GM21367 (cell line): Measurements from ENCODE around the gene TMEM60.
A peak's percentile ranks its signal among the peaks of the same experiment; 100 is the strongest.
"Not testable (repeated sequence)": the region's sequence is repeated elsewhere in the genome, so short reads cannot be mapped to it uniquely, and the experiment has no call there.

Experiments used
- ATAC-seq: cut with Tn5 transposase; IDR thresholded peaks from one replicate; pipeline ENCODE4 v1.9.1; 2021; ENCODE audit not compliant: unreplicated experiment

The TMEM60 gene

DNA sequence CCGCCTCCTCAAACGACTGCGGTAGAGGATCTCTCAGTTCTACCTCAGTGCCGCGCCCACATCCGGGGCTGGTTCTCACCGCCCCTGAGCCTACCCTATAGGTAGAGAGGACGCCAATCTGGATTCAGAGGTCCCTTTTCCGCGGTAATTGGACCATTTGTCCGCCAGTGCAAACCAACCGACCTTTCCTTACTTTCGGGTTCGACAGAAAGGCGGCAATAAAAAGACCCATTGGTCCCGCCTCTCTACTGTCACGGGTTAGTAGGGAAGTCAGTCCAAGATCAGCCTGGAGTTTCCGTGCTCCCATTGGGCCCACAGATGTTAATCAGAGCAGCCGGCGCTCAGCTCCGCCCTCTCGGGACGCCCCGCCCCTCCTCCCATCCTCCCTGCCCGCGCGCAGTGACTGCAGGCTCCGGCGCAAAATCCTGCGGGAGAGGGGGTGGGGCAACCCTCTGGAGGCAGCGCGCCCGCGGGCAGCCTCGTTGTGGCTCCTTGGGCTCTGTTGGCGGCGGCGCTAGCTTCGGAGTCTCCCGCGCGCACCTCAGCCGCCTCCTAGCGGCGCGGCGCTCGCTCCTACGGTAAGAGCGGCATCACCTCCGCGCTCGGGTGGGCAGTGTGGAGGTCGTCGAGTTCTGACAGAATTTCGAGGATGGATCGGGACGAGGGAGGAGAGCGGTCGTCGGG is at the start of gene TMEM60, which contains the start of gene PHTF2:
Gene TMEM60 (minus strand): TSS at position 41 of the 684 bp plus-strand sequence. CDS start 4,061 bp downstream, outside the sequence.
Gene PHTF2 (plus strand): TSS at position 380 of the 684 bp plus-strand sequence.
- peak; percentile 87 for ATAC-seq

GRCh38 chr7:77846317-77847092 is 48.3 kb upstream of the TMEM60 start:
- no peak for ATAC-seq

- no peak for ATAC-seq
Measured at GRCh38 chr7:77843194-77843593, 45.0 kb upstream of the TMEM60 start.

GRCh38 chr7:77839919-77840318 is 41.7 kb upstream of the TMEM60 start:
- no peak for ATAC-seq

DNA sequence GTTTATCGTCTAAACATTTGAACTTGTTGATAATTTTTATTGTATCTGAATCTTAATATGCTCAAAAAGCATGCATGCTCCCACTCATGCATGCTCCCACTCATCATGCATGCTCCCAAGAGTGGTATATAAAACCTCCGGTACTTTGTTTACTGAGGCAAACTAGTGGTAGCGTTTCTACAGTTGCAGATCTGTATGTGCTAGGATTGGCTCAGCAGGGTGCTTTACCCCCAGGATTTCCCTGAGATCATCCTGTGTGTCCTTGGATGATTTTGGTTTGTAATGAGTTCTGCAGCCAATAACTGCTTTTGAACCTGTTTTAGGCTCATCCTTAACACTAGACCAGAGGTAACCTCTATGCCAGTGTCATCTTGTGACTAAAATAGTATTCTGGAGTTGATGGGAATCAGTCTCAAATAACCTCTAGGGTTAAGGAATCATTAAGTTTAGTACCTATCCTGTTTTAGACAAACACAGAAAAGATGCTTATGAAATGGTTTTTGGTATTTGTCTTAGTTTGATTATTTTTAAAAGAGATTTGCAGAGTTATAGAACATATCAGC is 40.8 kb upstream of the TMEM60 start:
- no peak for ATAC-seq

DNA sequence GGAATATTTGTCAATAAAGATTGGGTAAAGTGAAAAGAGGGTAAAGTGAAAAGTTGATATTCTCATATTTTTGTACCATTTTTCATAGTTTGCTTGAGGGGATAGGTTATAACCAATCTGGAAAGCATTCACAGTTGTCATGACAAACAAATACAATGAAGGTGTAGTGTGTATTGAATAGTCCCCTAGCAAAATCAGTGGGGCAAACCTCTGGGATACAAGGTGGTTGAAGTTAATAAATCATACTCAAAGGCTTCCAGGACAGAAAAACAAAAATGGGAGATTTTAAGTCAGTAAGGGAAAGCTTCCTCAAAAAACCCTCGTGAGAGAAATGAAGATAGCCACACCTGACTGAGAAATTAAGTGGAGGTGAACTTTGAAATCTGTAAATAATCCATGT is 39.7 kb upstream of the TMEM60 start:
- no peak for ATAC-seq

DNA sequence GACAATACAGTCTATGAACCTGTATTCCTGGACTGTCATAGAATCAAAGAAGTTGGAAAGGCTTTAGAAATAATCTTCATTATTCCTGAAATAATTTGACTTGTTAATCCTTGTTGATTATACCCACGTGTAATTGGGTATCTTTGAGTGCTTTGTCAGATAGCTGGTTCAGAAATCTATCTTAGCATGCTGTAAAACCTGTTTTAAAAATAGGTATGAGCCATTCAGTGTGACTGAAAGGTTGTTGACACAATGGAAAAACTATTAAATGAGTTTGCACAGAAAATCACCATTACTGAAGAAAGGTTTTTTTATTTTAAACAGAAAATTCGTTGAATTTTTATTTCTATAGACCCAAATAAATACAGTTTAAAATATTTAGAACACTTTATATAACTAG is 39.0 kb upstream of the TMEM60 start:
- ATAC-seq, result no peak

- not testable (repeated sequence) for ATAC-seq
Measured at GRCh38 chr7:77836425-77836824, 38.2 kb upstream of the TMEM60 start.

DNA sequence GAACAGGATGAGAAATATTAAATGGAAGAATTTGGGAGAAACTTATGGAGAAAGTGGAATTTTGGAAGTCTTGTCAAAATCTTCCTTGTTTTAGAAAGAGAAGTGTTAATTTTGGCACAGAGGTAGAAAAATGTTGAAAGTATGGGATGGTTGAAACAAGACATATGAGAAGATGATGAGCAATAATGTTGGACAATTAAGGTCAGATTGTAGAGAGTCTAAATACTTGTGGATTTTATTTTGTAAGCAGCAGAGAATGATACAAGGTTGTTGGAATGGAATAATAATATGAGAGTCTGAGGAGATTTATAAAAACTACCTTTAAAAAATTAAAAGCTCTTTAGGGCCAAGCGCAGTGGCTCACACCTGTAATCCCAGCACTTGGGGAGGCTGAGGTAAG is 34.9 kb upstream of the TMEM60 start:
- ATAC-seq, result no peak

GRCh38 chr7:77831953-77832352 is 33.7 kb upstream of the TMEM60 start:
- ATAC-seq, result no peak

GRCh38 chr7:77831481-77831880 is 33.2 kb upstream of the TMEM60 start:
- no peak for ATAC-seq

DNA sequence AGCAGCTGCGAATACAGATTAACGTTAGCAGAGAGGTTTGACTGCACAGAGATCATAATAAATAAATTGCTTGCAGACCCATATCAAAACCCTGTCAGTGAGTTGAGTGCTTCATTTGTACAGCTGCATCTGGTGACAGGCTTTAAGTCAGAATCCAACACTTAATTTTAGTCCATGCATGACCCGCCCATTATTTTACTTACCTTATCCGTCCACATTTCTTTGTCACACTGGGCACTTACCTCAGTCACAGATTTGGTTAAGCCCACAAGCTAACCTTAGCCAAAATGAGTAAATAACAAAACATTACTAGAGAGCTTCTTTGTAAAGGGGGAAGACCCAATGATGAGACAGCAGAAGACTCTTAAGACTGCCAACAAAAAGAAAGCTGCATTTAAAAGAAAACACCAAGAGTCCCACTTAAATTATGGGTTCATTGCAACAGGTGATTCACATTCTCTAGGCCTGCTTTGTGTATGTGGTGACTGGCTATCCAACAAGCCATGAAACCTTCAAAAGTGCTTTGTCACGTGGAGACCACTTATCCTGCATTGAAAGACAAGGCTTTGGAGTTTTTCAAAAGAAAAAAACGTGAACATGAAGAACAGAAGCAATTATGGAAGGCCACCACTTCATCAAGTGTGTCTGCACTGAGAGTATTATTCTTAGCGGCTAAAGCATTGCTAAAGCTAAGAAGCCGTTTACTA is 32.6 kb upstream of the TMEM60 start:
- no peak for ATAC-seq

GRCh38 chr7:77827999-77828398 is 29.8 kb upstream of the TMEM60 start:
- ATAC-seq, result no peak

GRCh38 chr7:77826300-77826699 is 28.1 kb upstream of the TMEM60 start:
- ATAC-seq, result no peak

GRCh38 chr7:77825131-77825530 is 26.9 kb upstream of the TMEM60 start:
- ATAC-seq, result no peak

DNA sequence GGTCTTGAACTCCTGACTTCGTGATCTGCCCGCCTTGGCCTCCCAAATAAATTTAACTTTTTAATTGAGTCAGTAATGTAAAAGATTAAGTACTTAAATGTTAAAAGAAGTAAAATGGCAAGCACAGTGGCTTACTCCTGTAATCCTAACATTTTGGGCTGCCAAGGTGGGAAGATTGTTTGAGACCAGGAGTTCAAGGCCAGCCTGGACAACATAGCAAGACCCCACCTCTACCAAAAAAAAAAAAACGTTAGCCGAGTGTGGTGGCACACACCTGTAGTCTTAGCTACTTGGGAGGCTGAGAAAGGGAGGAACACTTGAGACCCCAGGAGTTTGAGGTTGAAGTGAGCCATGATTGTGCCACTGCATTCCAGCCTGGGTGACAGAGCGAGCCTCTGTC is 26.4 kb upstream of the TMEM60 start:
- no peak for ATAC-seq

DNA sequence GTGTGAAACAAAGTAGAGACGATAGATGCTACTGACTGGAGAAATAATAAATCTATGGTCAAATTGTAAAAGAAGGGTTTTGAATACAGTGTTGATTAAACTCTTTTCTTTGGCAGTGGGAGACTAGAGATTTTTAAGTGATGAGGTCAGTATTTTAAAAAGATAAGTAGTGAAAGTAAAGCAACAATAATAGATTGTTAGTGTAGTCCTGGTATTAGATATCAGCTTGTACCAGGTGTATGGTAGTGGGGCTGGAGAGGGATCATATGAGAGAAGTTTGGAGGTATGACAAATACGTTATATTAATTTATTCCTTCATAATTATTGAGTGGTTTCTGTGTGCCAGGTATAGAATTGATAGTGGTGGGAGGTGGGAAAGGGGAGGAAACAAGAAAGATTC is 25.6 kb upstream of the TMEM60 start:
- peak; percentile 29 for ATAC-seq

GRCh38 chr7:77822269-77822668 is 24.0 kb upstream of the TMEM60 start:
- ATAC-seq, result no peak

GRCh38 chr7:77820967-77821366 is 22.7 kb upstream of the TMEM60 start:
- ATAC-seq, result no peak

DNA sequence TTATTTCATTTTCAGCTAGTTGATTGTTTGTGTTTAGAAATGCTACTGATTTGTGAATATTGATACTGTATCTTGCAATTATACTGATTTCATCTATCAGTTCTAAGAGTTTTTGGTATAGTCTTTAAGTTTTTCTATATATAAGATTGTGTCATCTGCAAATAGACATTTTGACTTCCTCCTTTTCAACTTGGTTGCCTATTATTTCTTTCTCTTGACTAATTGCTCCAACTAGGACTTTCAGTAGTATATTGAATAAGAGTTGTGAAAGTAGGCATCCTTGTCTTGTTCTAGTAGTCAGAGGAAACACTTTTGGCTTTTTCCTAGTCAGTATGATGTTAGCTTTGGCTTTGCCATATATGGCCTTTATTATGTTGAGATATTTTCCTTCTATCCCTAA is 20.8 kb upstream of the TMEM60 start:
- no peak for ATAC-seq

DNA sequence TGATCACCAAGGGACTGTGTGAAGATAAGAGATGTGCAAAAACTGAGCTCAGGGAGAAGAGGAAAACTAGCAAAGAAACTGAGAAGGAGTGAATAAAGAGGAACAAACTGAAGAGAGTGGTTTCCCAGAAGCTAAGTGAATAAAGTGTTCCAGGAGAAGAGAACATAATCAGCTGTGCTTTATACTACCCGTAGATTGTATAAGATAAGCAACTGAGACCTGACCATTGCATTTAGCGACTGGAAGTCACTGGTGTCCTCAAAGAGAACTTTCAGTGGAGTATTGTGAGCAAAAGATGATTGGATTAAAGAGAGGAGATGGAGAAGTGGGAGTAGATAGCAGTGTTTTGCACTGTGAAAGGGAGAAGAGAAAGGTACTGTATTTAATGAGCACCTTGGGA is 14.9 kb upstream of the TMEM60 start:
- no peak for ATAC-seq
